HEK293T (cell line): ENCODE results near the gene TK2.

Experiments used
- CTCF ChIA-PET: fragments of 350-600 bp; formaldehyde crosslinking; extraction: SDS; loops from one replicate; lab custom pipeline; 2021; ENCODE audit warnings: antibody characterized with exemption, inconsistent platforms; lab: Yijun Ruan, JAX
- POLR2A ChIA-PET: fragments of 350-600 bp; formaldehyde crosslinking; extraction: SDS; loops from one replicate; lab custom pipeline; 2020; ENCODE audit warnings: antibody characterized with exemption, inconsistent platforms; lab: Yijun Ruan, JAX
- DNase-seq: peaks from one replicate; pipeline ENCODE4 v3.0.0; 2012; ENCODE audit warnings: mixed read lengths; ENCODE audit errors: extremely low spot score
- ARNT ChIP-seq: fragments of 450-650 bp; IDR thresholded peaks from 2 replicates; pipeline ENCODE4 v1.6.1; 2017; ENCODE audit warnings: mild to moderate bottlenecking
- BHLHE40 ChIP-seq: fragments of 450-650 bp; IDR thresholded peaks from 2 replicates; pipeline ENCODE4 v1.6.1; 2016; ENCODE audit warnings: mild to moderate bottlenecking, moderate library complexity, borderline replicate concordance
- CTBP1 ChIP-seq: fragments of 450-650 bp; IDR thresholded peaks from 2 replicates; pipeline ENCODE4 v1.6.1; 2016; ENCODE audit warnings: borderline replicate concordance
- ELF4 ChIP-seq: fragments of 450-650 bp; IDR thresholded peaks from 2 replicates; pipeline ENCODE4 v1.6.1; 2017; ENCODE audit warnings: antibody characterized with exemption
- FOXA1 ChIP-seq: fragments of 450-650 bp; IDR thresholded peaks from 2 replicates; pipeline ENCODE4 v1.6.1; 2016; ENCODE audit warnings: mild to moderate bottlenecking
- FOXK2 ChIP-seq: fragments of 450-650 bp; IDR thresholded peaks from 2 replicates; pipeline ENCODE4 v1.6.1; 2016; ENCODE audit warnings: mild to moderate bottlenecking
- FOXM1 ChIP-seq: fragments of 450-650 bp; IDR thresholded peaks from 2 replicates; pipeline ENCODE4 v1.6.1; 2017; ENCODE audit warnings: mild to moderate bottlenecking, borderline replicate concordance
- HDGF ChIP-seq: fragments of 450-650 bp; IDR thresholded peaks from 2 replicates; pipeline ENCODE4 v1.6.1; 2017; ENCODE audit warnings: antibody characterized with exemption, borderline replicate concordance
- L3MBTL2 ChIP-seq: fragments of 450-650 bp; conservative IDR thresholded peaks from 2 replicates; pipeline ENCODE4 v1.6.1; 2016; ENCODE audit warnings: mild to moderate bottlenecking
- LEF1 ChIP-seq: fragments of 450-650 bp; IDR thresholded peaks from 2 replicates; pipeline ENCODE4 v1.6.1; 2017; ENCODE audit warnings: mild to moderate bottlenecking, borderline replicate concordance
- NFRKB ChIP-seq: fragments of 450-650 bp; IDR thresholded peaks from 2 replicates; pipeline ENCODE4 v1.6.1; 2016; ENCODE audit warnings: mild to moderate bottlenecking, moderate library complexity
- SP1 ChIP-seq: fragments of 450-650 bp; IDR thresholded peaks from 2 replicates; pipeline ENCODE4 v1.6.1; 2017
- SUZ12 ChIP-seq: fragments of 450-650 bp; IDR thresholded peaks from 2 replicates; pipeline ENCODE4 v1.6.1; 2016; ENCODE audit warnings: mild to moderate bottlenecking
- TARDBP ChIP-seq: fragments of 450-650 bp; IDR thresholded peaks from 2 replicates; pipeline ENCODE4 v1.6.1; 2016
- ZNF384 ChIP-seq: fragments of 450-650 bp; IDR thresholded peaks from 2 replicates; pipeline ENCODE4 v1.6.1; 2016
- TF ChIP-seq, protein P1 (sequence below): fragments of 450-650 bp; IDR thresholded peaks from 2 replicates; pipeline ENCODE4 v1.6.1; 2016

The TK2 gene

DNA sequence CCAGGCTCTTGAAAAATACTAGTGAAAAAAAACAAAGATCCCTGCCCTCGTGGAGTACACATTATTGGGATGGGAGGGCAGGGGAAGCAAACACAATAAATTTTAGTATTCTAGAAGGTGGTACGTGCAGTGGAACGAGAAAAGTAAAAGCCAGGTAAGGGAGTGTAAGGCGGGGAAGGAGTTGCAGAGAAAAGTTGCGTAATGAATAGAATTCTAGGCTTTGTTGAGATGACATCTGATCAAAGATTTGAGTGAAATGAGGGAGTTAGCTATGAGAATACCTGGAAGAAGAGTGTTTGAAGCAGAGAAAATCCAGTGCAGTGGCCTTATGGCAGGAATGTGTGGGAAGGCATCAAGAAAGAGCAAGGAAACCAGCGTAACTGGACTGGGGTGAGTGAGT lies 4.6 kb upstream of the TK2 start:
- POLR2A ChIA-PET = no interaction called here

DNA sequence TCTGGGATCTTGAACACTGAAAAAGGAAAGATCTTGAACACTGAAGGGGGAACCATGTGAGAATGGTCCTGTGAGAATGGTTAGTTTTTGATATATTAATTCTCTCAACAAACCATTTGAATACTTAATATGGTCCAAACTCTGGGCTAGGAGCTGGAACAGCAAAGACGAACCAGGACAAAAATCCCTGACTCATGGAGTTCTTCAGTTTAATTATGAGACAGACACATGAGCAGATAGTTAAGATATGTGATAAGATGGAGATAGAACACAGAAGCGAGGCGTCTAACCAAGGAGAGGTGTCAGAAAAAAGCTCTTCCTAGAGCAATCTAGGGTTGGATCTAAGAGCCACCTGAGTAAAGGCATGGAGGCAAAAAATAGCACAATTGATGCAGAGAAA lies 4.1 kb upstream of the TK2 start:
- TF ChIP-seq FOXM1 = no peak
- no peak for TF ChIP-seq BHLHE40
- no peak for TF ChIP-seq HDGF
- no peak for TF ChIP-seq L3MBTL2
- ChIA-PET CTCF (no interaction called here), POLR2A (no interaction called here)
- DNase-seq = no peak

More for the DNA sequence above, 4.6 kb upstream of the TK2 start:
- TF ChIP-seq BHLHE40 (no peak), LEF1 (no peak), ARNT (no peak), FOXK2 (no peak), HDGF (no peak), SUZ12 (no peak), SP1 (no peak), FOXM1 (no peak), L3MBTL2 (no peak), ZNF384 (no peak), ELF4 (no peak), TARDBP (no peak), CTBP1 (no peak), NFRKB (no peak), FOXA1 (no peak)
- TF ChIP-seq, protein P1, sequence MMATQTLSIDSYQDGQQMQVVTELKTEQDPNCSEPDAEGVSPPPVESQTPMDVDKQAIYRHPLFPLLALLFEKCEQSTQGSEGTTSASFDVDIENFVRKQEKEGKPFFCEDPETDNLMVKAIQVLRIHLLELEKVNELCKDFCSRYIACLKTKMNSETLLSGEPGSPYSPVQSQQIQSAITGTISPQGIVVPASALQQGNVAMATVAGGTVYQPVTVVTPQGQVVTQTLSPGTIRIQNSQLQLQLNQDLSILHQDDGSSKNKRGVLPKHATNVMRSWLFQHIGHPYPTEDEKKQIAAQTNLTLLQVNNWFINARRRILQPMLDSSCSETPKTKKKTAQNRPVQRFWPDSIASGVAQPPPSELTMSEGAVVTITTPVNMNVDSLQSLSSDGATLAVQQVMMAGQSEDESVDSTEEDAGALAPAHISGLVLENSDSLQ = no peak
- CTCF ChIA-PET = no interaction called here
- DNase-seq = no peak

DNA sequence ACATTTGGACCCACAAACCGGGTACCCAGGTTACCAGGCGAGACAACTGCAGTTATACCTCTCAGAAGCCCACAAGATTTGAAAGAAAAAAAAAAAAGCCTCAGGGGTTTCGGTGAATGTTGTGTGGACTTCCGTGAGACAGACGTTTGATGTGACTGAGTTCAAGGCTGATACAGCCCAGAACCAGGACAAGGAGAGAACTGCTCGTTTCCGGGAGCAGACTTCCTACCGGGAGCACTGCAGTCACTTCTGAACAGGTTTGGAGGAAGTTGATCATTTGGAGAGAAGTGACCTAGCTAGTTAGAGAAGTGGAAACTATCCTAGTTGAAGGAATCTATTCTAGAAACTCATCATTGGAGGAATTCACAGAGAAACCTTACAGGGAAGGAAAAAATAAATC lies 3.3 kb upstream of the TK2 start:
- ChIA-PET CTCF (interaction anchor here (0.6 kb wide), 1 partner anchor 93 kb away, joined by 3 read pairs; no protein-coding TSS in a partner anchor), POLR2A (interaction anchor here (2.4 to 2.9 kb wide), 3 partner anchors 10 to 17 kb away, joined by 12 to 26 read pairs (median 14); no protein-coding TSS in a partner anchor)
- TF ChIP-seq CTBP1 = no peak
- TF ChIP-seq SUZ12 = no peak
- TF ChIP-seq ELF4 = no peak
- TF ChIP-seq, protein P1 = no peak
- TF ChIP-seq LEF1 = no peak
- no peak for TF ChIP-seq FOXA1
- TF ChIP-seq HDGF = no peak
- TF ChIP-seq TARDBP = no peak
- TF ChIP-seq ZNF384 = no peak
- TF ChIP-seq L3MBTL2 = no peak
- no peak for DNase-seq

GRCh38 chr16:66552286-66553177 lies 2.6 kb upstream of the TK2 start, which contains the start of gene CKLF:
TSS of gene CKLF (plus strand) at chr16:66552576. CDS start at chr16:66552716, 140 bp downstream.
- POLR2A ChIA-PET = interaction anchor here (0.8 to 2.9 kb wide), 11 partner anchors 10 to 145 kb away, joined by 3 to 26 read pairs (median 7); no protein-coding TSS in a partner anchor
- CTCF ChIA-PET = interaction anchor here (0.9 to 1.5 kb wide), 2 partner anchors 10 to 146 kb away, joined by 3 to 5 read pairs; no protein-coding TSS in a partner anchor
- peak; percentile 100 for TF ChIP-seq L3MBTL2
- TF ChIP-seq ARNT = no peak
- no peak for TF ChIP-seq FOXA1

DNA sequence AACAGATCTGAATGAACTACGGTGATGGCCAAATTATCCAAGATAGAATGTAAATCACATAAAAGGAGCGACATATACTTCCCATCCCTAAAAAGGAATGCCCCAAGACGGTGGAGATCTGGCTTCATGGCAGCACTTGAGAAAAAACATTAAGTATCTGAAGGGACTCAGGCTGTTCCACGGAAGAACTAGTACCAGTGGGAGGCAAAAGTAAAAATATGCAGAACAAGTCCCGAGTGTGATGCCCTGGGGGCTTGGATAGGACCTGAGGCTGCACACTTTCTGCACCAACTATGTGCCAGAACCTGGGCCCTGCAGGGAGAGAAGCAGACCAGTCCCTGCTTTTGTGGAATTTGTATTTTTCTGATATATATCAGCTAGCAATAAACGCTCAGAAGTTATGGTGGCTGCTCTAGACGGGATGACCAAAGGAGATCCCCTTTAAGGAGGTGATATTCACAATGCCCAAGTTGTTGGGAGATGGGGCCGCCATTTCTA lies 1.9 kb upstream of the TK2 start:
- TF ChIP-seq ARNT (no peak), ZNF384 (no peak), L3MBTL2 (no peak), FOXK2 (no peak), FOXM1 (no peak), HDGF (no peak), ELF4 (no peak), NFRKB (no peak), FOXA1 (no peak), SP1 (no peak), CTBP1 (no peak), SUZ12 (no peak), TARDBP (no peak), LEF1 (no peak), BHLHE40 (no peak)
- TF ChIP-seq, protein P1 = no peak
- ChIA-PET POLR2A (interaction anchor here (0.9 to 2.9 kb wide), 10 partner anchors 9 to 146 kb away, joined by 3 to 26 read pairs (median 8); no protein-coding TSS in a partner anchor), CTCF (interaction anchor here (0.6 to 1.5 kb wide), 3 partner anchors 11 to 1062 kb away, joined by 3 to 5 read pairs (median 3); no protein-coding TSS in a partner anchor)

More at GRCh38 chr16:66552286-66553177, 2.6 kb upstream of the TK2 start, which contains the start of gene CKLF:
- DNase-seq = peak; percentile 95

More for the DNA sequence above, 1.9 kb upstream of the TK2 start:
- DNase-seq = no peak
